RWPE2 (cell line): ENCODE data around the gene TOB1.

ENCODE experiments used
- ATAC-seq: fragments of 200-7000 bp; cut with Tn5 transposase; 3 replicates; pipeline ENCODE4 v1.9.1; 2021; ENCODE audit warnings: low read depth
- DNase-seq: peaks from one replicate; pipeline ENCODE4 v3.0.0-alpha.2; 2020; ENCODE audit warnings: low spot score
- H3K27ac ChIP-seq: fragments of 450-650 bp; 2 replicates; pipeline ENCODE4 v1.5.1; 2017; ENCODE audit warnings: mild to moderate bottlenecking; ENCODE audit not compliant: poor library complexity, severe bottlenecking
- H3K27me3 ChIP-seq: fragments of 250-450 bp; sonication (Bioruptor Pico); 2 replicates; pipeline ENCODE4 v1.5.1; 2021; ENCODE audit warnings: mild to moderate bottlenecking, moderate library complexity; ENCODE audit not compliant: insufficient read depth, poor library complexity, severe bottlenecking
- H3K36me3 ChIP-seq: fragments of 250-450 bp; sonication (Bioruptor Pico); 2 replicates; pipeline ENCODE4 v1.5.1; 2020; ENCODE audit warnings: low read depth, mild to moderate bottlenecking, moderate library complexity
- H3K4me1 ChIP-seq: fragments of 250-450 bp; sonication (Bioruptor Pico); 2 replicates; pipeline ENCODE4 v1.5.1; 2021; ENCODE audit warnings: mild to moderate bottlenecking, moderate library complexity; ENCODE audit not compliant: insufficient read depth, poor library complexity, severe bottlenecking
- H3K4me3 ChIP-seq: fragments of 250-450 bp; sonication (Bioruptor Pico); 2 replicates; pipeline ENCODE4 v1.5.1; 2021; ENCODE audit warnings: mild to moderate bottlenecking, moderate library complexity; ENCODE audit not compliant: severe bottlenecking
- H3K9me3 ChIP-seq: fragments of 250-450 bp; sonication (Bioruptor Pico); 2 replicates; pipeline ENCODE4 v1.5.1; 2021; ENCODE audit warnings: mild to moderate bottlenecking, moderate library complexity; ENCODE audit not compliant: severe bottlenecking
- TF ChIP-seq, protein P1 (sequence below): fragments of 450-650 bp; IDR thresholded peaks from one replicate; pipeline ENCODE4 v1.5.1; 2017; ENCODE audit warnings: mild to moderate bottlenecking, moderate library complexity; ENCODE audit not compliant: poor library complexity, severe bottlenecking

Gene TOB1

DNA sequence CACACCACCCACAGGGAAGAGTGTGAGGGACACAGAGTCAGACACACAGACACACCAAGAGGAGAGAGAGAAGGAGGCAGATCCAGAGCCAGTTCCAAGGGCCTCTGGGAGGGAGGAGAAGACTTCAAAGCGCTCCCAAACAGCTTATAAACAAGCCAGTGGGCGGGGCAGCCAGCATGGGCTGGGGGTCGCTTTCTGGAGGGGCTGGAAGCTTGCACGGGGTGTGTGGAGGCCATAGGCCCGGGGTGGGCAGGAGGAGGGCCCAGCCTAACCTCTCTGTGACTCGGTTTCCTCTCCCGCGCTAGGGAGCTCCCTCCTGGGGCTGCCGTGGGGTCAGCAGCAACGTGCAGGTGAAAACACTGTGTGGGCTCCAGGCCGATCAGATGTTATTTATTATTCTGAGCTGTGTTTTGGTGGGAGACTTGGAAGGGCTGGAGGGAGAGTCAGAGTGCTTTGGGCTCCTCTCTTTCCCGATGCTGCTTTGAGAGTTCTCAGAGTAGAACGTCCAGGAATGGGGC is 33.2 kb downstream of the TOB1 start:
- TF ChIP-seq, protein P1, sequence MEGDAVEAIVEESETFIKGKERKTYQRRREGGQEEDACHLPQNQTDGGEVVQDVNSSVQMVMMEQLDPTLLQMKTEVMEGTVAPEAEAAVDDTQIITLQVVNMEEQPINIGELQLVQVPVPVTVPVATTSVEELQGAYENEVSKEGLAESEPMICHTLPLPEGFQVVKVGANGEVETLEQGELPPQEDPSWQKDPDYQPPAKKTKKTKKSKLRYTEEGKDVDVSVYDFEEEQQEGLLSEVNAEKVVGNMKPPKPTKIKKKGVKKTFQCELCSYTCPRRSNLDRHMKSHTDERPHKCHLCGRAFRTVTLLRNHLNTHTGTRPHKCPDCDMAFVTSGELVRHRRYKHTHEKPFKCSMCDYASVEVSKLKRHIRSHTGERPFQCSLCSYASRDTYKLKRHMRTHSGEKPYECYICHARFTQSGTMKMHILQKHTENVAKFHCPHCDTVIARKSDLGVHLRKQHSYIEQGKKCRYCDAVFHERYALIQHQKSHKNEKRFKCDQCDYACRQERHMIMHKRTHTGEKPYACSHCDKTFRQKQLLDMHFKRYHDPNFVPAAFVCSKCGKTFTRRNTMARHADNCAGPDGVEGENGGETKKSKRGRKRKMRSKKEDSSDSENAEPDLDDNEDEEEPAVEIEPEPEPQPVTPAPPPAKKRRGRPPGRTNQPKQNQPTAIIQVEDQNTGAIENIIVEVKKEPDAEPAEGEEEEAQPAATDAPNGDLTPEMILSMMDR: no peak
- no peak for ATAC-seq

DNA sequence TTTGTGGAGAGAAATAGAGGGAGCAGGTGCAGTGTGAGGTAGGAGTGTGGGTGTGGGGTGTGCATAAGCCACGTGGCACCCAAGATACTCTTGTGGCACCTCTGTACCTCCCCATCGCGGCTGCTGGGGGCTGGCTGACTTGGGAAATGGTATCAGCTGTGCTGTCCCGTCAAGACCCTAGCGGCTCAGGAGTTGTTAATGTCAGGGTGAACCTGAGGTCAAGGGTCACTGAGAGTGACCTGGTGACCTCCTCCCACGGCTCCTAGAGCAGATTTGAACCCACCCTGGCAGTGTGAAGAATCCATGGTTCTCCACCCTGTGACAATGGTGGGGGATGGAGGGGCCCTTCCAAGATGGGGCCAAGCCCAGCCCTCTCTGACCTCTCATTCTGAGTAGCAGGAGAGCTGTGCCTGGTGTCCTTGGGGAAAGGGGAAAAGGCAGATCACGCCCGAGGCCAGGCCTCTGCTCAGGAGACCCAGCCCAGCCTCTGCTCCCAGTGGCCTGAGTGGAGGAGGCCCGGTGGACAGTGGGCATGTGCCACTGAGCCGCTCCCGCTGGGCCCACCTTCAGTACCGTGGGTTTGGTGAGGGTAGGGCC is 33.8 kb downstream of the TOB1 start:
- H3K27ac ChIP-seq: no peak overlapping the region
- no peaks in the 10 kb centered on the region for H3K36me3 ChIP-seq
- TF ChIP-seq, protein P1: no peak
- no peak for ATAC-seq
- H3K4me1 ChIP-seq: no peaks in the 10 kb centered on the region
- no peaks in the 10 kb centered on the region for H3K27me3 ChIP-seq
- H3K4me3 ChIP-seq: no peak overlapping the region
- no peak for DNase-seq
- H3K9me3 ChIP-seq: no peaks in the 10 kb centered on the region

More for the DNA sequence above, 33.2 kb downstream of the TOB1 start:
- H3K9me3 ChIP-seq: no peaks in the 10 kb centered on the region
- DNase-seq: no peak
- no peaks in the 10 kb centered on the region for H3K27me3 ChIP-seq
- no peak overlapping the region for H3K27ac ChIP-seq
- H3K4me3 ChIP-seq: no peak overlapping the region
- H3K4me1 ChIP-seq: no peaks in the 10 kb centered on the region
- H3K36me3 ChIP-seq: no peaks in the 10 kb centered on the region

DNA sequence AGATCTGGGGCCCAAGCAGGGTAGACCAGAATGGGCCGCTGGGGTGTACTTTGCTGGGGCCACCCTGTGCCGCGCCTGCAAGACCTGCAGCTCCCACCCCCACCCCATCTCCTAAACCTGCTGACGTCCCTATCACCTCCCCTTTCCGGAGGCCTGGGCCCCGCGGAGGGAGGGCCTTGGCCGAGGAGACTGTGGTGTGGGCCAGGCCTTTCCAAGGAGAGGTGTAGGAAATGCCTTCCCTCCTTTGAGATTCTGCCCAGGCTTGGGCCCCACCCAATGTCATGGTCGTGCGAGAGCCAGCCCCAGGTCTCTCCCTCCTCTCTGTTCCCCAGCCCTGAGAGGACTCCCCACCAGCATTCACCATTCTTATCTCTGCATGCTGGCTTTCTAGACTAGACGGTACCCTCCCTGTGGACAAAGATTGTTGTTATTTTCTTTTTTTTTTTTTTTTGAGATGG is 34.7 kb downstream of the TOB1 start:
- no peak for ATAC-seq

DNA sequence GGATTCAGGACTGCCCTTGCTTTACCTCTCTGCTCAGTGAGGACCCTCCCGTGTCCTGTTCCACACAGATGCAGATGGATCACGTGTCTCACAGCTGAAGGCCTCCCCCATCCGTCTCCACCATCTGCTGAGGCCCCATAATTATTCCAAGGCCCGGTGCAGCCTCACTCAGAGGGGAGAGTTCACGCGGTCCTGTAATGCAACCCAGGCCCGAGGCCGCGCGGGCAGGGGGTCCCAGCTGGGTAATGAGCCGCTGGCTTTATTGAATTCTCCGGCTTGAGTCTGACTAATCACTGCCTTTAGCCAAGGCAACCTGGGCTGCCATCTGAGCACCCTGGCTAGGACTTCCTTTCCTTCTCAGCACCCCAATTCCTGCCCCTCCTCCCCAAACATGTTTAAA is 35.2 kb downstream of the TOB1 start:
- TF ChIP-seq, protein P1: no peak
- Histone ChIP-seq H3K27ac (no peak overlapping the region), H3K36me3 (no peaks in the 10 kb centered on the region), H3K27me3 (no peaks in the 10 kb centered on the region), H3K4me1 (no peaks in the 10 kb centered on the region), H3K9me3 (no peaks in the 10 kb centered on the region), H3K4me3 (no peak overlapping the region)
- ATAC-seq (no peak), DNase-seq (no peak)

More for the DNA sequence above, 34.7 kb downstream of the TOB1 start:
- TF ChIP-seq, protein P1: no peak
- Histone ChIP-seq H3K9me3 (no peaks in the 10 kb centered on the region), H3K4me3 (no peak overlapping the region), H3K4me1 (no peaks in the 10 kb centered on the region), H3K27me3 (no peaks in the 10 kb centered on the region), H3K36me3 (no peaks in the 10 kb centered on the region), H3K27ac (no peak overlapping the region)
- no peak for DNase-seq

DNA sequence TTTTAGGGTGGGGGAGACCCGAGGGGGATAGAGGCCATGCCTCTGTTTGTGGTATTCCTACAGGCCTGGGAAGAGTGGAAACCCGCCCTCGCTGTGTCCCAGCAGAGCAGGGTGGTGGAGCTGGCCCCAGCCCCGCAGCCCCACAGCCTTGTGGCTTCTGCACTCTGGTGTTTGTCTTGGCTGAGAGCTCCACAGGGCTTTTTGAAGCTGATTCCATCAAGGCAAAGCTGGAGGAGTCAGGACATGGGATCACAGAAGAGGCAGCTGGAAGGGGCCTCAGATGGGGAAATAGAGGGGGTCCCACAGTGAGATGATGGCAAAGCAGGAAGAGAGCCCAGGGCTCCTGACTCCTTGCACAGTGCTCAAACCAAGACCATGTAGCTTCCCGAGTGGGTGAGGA is 35.8 kb downstream of the TOB1 start:
- Histone ChIP-seq H3K4me3 (no peak overlapping the region), H3K4me1 (no peaks in the 10 kb centered on the region), H3K27ac (no peak overlapping the region), H3K36me3 (no peaks in the 10 kb centered on the region), H3K9me3 (no peaks in the 10 kb centered on the region), H3K27me3 (no peaks in the 10 kb centered on the region)
- DNase-seq (no peak), ATAC-seq (no peak)
- TF ChIP-seq, protein P1: no peak
